HepG2 (cell line): ENCODE data around the gene NEDD4. TPM values are rescaled to one million over a fixed set of nuclear protein-coding genes. Genes with fewer than 3 reads are reported as not detected.
A peak's percentile ranks its signal among the peaks of the same experiment; 100 is the strongest.

Experiments
- FOXO1 ChIP-seq: sonication (generic); formaldehyde crosslinking; IDR thresholded peaks from 2 replicates; pipeline ENCODE4 v1.4.0; 2020; ENCODE audit warnings: missing genetic modification reagents
- JUNB ChIP-seq: sonication (generic); formaldehyde crosslinking; IDR thresholded peaks from 2 replicates; pipeline ENCODE4 v1.8.0; 2022; ENCODE audit warnings: missing genetic modification reagents, mild to moderate bottlenecking, borderline replicate concordance
- KDM3A ChIP-seq: IDR thresholded peaks from 2 replicates; pipeline ENCODE4 v1.6.1; 2018; ENCODE audit warnings: low read depth, missing compliant biosample characterization
- LCORL ChIP-seq, 2 experiments: fragments of 450-650 bp in 1 of 2; sonication (generic) in 1 of 2; formaldehyde crosslinking in 1 of 2; IDR thresholded peaks; 2 replicates each; pipeline versions ENCODE4 v1.5.0 to v1.6.1; 2017 to 2020; ENCODE audit warnings: antibody characterized with exemption in 1 of 2, missing genetic modification reagents in 1 of 2
- MZF1 ChIP-seq: sonication (generic); formaldehyde crosslinking; IDR thresholded peaks from 2 replicates; pipeline ENCODE4 v1.8.1; 2023; ENCODE audit warnings: mild to moderate bottlenecking, missing genetic modification reagents, borderline replicate concordance
- NCOA5 ChIP-seq: sonication (generic); formaldehyde crosslinking; IDR thresholded peaks from 2 replicates; pipeline ENCODE4 v1.4.0; 2020; ENCODE audit warnings: missing genetic modification reagents
- NFE2L1 ChIP-seq: sonication (generic); formaldehyde crosslinking; IDR thresholded peaks from 2 replicates; pipeline ENCODE4 v1.4.0; 2020; ENCODE audit warnings: missing genetic modification reagents, mild to moderate bottlenecking, borderline replicate concordance
- PHF20 ChIP-seq: sonication (generic); formaldehyde crosslinking; IDR thresholded peaks from 2 replicates; pipeline ENCODE4 v1.5.0; 2020; ENCODE audit warnings: mild to moderate bottlenecking, missing genetic modification reagents
- RERE ChIP-seq: IDR thresholded peaks from 2 replicates; pipeline ENCODE4 v1.6.1; 2016; ENCODE audit warnings: low read depth, missing genetic modification reagents, missing compliant biosample characterization
- RXRA ChIP-seq: sonication (generic); formaldehyde crosslinking; IDR thresholded peaks from 2 replicates; pipeline ENCODE4 v1.5.1; 2020; ENCODE audit warnings: missing genetic modification reagents
- SALL1 ChIP-seq: sonication (generic); formaldehyde crosslinking; IDR thresholded peaks from 2 replicates; pipeline ENCODE4 v1.8.0; 2022; ENCODE audit warnings: mild to moderate bottlenecking, missing genetic modification reagents
- SCMH1 ChIP-seq: sonication (generic); formaldehyde crosslinking; IDR thresholded peaks from 2 replicates; pipeline ENCODE4 v1.9.0; 2021; ENCODE audit warnings: missing genetic modification reagents, mild to moderate bottlenecking, borderline replicate concordance
- ZMAT5 ChIP-seq: sonication (generic); formaldehyde crosslinking; IDR thresholded peaks from 2 replicates; pipeline ENCODE4 v1.5.0; 2020; ENCODE audit warnings: mild to moderate bottlenecking, low read depth, missing genetic modification reagents, borderline replicate concordance
- ZNF224 ChIP-seq: sonication (generic); formaldehyde crosslinking; IDR thresholded peaks from 2 replicates; pipeline ENCODE4 v1.5.0; 2020; ENCODE audit warnings: mild to moderate bottlenecking, missing genetic modification reagents
- ZNF34 ChIP-seq: sonication (generic); formaldehyde crosslinking; IDR thresholded peaks from 2 replicates; pipeline ENCODE4 v1.4.0; 2020; ENCODE audit warnings: mild to moderate bottlenecking, missing genetic modification reagents, borderline replicate concordance
- ZNF430 ChIP-seq: sonication (generic); formaldehyde crosslinking; IDR thresholded peaks from 2 replicates; pipeline ENCODE4 v1.9.0; 2021; ENCODE audit warnings: mild to moderate bottlenecking, missing genetic modification reagents
- ZNF513 ChIP-seq: sonication (generic); formaldehyde crosslinking; conservative IDR thresholded peaks from 2 replicates; pipeline ENCODE4 v1.5.0; 2020; ENCODE audit warnings: missing genetic modification reagents
- ZNF704 ChIP-seq: sonication (generic); formaldehyde crosslinking; IDR thresholded peaks from 2 replicates; pipeline ENCODE4 v1.8.1; 2023; ENCODE audit warnings: mild to moderate bottlenecking, inconsistent platforms, moderate library complexity, missing genetic modification reagents, borderline replicate concordance
- polyA plus RNA-seq, 8 experiments: library from polyadenylated mRNA; depleted of rRNA in 3 of 8; stranded (reverse) in 7 of 8; unstranded in 1 of 8; fragments of >200 nt; fragmentation: Illumina TruSeq in 4 of 8; extraction: Trizol in 4 of 8; gene quantifications; 2 replicates each; pipeline versions ENCODE4 v1.2.1 to v1.2.3, GENCODE V29; 2011 to 2016; ENCODE audit warnings: low read depth in 4 of 8, missing spikeins in 1 of 8, mixed read lengths in 1 of 8; ENCODE audit not compliant: insufficient read depth in 1 of 8
- total RNA-seq, 5 experiments: library from RNA; depleted of rRNA; stranded (reverse); fragments of >200 nt; fragmentation: Illumina TruSeq; extraction: Trizol; gene quantifications; 2 replicates each; pipeline ENCODE4 v1.2.3, GENCODE V29; 2016; ENCODE audit warnings: low read depth in 1 of 5

NEDD4 gene
- total and polyA plus RNA-seq, 2 of the 13 experiments (the other 11 are each of a cell fraction or from before 2014, with no cell fraction given) = 10.4 to 13.0 TPM

GRCh38 chr15:56040081-56041035 lies 46.9 kb upstream of the NEDD4 start (continued):
- TF ChIP-seq PHF20 (CRISPR knock-in tag) (peak; percentile 34; the same call in 1 of the 2 replicates), ZNF430 (CRISPR knock-in tag) (no peak), JUNB (CRISPR knock-in tag) (0 out of 2 replicates have a peak, but pooled peaks have one; percentile 50), ZNF704 (CRISPR knock-in tag) (no peak), ZNF224 (CRISPR knock-in tag) (no peak; the same call in 1 of the 2 replicates), RERE (peak; percentile 71; the same call in 1 of the 2 replicates), RXRA (CRISPR knock-in tag) (no peak; the same call in 1 of the 2 replicates), NFE2L1 (CRISPR knock-in tag) (no peak), SALL1 (CRISPR knock-in tag) (peak; percentile 90), ZNF34 (CRISPR knock-in tag) (no peak), KDM3A (CRISPR knock-in tag) (no peak), FOXO1 (CRISPR knock-in tag) (0 out of 2 replicates have a peak, but pooled peaks have one; percentile 40), ZNF513 (CRISPR knock-in tag) (no peak), LCORL (IDR thresholded peaks at IDR 0.05) (no peak), LCORL (CRISPR knock-in tag; IDR thresholded peaks at IDR 0.05) (peak; percentile 72), ZMAT5 (CRISPR knock-in tag) (no peak), NCOA5 (no peak), MZF1 (CRISPR knock-in tag) (no peak), SCMH1 (no peak)
